GM06990 (cell line): Measurements from ENCODE around the gene ELAPOR2.

Experiments
- DNase-seq: peaks from one replicate; pipeline ENCODE4 v3.0.0-alpha.2; 2011; ENCODE audit not compliant: insufficient read length; ENCODE audit errors: extremely low read depth
- H3K27me3 ChIP-seq: replicated peaks from 2 replicates; pipeline ENCODE4 v1.6.0; 2011; ENCODE audit warnings: low read length; ENCODE audit not compliant: control insufficient read depth, insufficient read depth
- H3K36me3 ChIP-seq: 2 replicates; pipeline ENCODE4 v1.5.1; 2011; ENCODE audit warnings: low read length; ENCODE audit not compliant: control insufficient read depth, insufficient read depth
- H3K4me3 ChIP-seq: replicated peaks from 2 replicates; pipeline ENCODE4 v1.5.1; 2011; ENCODE audit warnings: low read depth, mild to moderate bottlenecking, control low read depth, low read length
- TF ChIP-seq, protein P1 (sequence below): IDR thresholded peaks from 2 replicates; pipeline ENCODE4 v1.5.1; 2011; ENCODE audit warnings: low read length, control low read depth, mild to moderate bottlenecking, inconsistent platforms; ENCODE audit not compliant: insufficient read depth, poor library complexity, severe bottlenecking

Gene ELAPOR2

DNA sequence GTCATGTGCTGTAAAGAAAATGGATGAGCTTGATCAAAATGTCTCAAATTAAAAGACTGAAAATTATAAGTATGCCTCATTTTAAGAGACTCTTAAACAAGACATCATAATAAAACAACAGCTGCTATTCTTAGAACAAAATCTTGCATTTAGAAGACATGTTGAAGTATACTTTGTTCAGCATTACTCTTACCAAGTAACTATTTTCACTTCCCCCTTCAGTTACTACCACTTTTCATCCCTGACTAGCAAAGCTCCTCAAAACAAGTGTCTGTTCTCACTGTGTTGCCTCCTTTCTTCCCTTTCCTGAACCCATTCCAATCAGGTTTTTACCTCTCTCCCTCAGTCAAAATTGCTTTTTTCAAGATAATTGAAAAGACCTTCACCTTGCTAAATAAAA, 31.6 kb downstream of the ELAPOR2 start:
- no peak for DNase-seq
- TF ChIP-seq, protein P1, sequence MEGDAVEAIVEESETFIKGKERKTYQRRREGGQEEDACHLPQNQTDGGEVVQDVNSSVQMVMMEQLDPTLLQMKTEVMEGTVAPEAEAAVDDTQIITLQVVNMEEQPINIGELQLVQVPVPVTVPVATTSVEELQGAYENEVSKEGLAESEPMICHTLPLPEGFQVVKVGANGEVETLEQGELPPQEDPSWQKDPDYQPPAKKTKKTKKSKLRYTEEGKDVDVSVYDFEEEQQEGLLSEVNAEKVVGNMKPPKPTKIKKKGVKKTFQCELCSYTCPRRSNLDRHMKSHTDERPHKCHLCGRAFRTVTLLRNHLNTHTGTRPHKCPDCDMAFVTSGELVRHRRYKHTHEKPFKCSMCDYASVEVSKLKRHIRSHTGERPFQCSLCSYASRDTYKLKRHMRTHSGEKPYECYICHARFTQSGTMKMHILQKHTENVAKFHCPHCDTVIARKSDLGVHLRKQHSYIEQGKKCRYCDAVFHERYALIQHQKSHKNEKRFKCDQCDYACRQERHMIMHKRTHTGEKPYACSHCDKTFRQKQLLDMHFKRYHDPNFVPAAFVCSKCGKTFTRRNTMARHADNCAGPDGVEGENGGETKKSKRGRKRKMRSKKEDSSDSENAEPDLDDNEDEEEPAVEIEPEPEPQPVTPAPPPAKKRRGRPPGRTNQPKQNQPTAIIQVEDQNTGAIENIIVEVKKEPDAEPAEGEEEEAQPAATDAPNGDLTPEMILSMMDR, result no peak
- no peaks in the 10 kb centered on the region for H3K27me3 ChIP-seq
- H3K36me3 ChIP-seq, result no peaks in the 10 kb centered on the region
- no peak overlapping the region for H3K4me3 ChIP-seq

DNA sequence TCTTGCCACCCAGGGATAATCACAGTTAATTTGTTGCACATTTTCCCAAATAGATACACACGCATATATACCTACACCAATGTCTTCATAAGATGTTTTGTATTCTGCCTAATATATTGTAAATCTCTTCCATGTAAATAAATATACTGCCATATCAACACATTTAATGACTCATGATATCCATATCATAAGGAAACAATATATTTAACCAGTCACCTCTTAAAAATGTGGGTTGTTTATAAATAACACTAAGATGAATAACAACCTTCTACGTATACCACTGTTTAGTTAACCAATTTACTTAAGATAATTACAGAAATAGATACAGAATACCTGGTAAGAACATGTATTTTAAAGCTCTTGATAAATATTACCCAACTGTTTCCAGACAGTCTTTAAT, 38.2 kb downstream of the ELAPOR2 start:
- TF ChIP-seq, protein P1, result no peak
- no peak for DNase-seq
- no peaks in the 10 kb centered on the region for H3K36me3 ChIP-seq
- H3K27me3 ChIP-seq, result no peaks in the 10 kb centered on the region
- no peak overlapping the region for H3K4me3 ChIP-seq

DNA sequence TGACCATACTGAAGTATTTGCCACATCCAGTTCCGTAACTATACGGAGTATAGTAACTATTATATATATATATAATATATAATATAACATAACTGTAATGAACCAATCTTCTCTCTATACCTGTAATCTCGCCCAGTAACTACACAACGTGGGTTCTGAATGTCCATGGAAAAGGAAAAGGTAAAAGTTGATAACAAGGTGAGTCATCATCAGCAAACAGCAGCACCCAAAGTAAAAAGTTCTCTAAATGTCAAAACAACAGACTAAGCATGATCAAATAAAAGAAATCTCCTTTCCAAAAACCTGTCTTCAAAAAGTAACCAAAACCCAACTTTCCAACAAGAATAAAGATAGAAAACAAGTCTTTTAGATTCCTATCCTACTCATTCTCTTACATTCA, 42.8 kb downstream of the ELAPOR2 start:
- TF ChIP-seq, protein P1, result no peak

DNA sequence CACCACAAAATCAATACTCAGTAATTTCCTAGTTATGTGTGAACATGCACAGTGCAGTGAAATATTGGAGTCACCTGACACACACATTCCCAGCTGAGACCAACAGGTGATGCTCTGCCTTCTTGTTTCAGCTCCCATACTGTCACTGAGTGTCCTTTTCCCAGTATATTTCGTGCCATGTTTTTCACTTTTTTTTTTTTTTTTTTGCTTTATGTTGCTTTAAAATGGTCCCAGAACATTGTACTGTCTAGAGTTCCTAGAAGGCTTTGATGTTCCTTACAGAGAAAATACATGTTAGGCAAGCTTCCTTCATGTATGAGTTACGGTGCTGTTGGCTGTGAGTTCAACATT, 45.6 kb downstream of the ELAPOR2 start:
- TF ChIP-seq, protein P1, result no peak
- DNase-seq, result no peak
- Histone ChIP-seq H3K4me3 (no peak overlapping the region), H3K36me3 (no peaks in the 10 kb centered on the region), H3K27me3 (no peaks in the 10 kb centered on the region)

More for the DNA sequence above, 42.8 kb downstream of the ELAPOR2 start:
- H3K36me3 ChIP-seq, result no peaks in the 10 kb centered on the region
- H3K27me3 ChIP-seq, result no peaks in the 10 kb centered on the region
- H3K4me3 ChIP-seq, result no peak overlapping the region
- DNase-seq, result no peak

DNA sequence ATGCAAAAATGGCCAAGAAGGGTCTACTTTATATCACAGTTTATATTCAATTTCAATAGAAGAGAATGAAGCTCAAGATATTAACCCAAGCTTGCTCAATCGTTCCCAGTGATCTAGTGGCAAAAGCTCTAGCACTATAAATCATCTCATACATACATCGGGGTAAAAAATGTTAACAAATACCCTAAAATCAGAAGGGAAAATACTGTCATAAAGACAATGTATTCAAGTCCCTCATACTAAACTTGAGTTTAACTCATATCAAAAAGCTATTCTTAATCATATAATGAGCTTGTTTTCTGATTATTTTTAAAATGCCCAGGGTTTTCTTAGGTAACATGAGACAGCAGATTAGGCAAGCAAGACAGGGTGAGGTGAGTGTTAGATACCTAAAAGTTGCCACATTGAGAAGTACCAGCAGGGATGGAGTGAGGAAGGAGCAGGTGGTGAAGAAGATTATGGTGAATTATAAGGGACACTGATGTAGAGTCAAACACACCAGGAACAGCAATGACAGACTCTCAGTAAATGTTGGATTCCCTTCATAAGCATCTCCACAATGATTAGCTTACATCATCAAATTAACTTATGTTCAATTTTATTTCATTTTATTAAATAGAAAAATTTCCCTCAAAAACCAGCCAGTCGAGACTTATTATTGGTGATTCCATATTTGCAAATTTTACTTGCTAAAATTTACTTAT, 46.2 kb downstream of the ELAPOR2 start:
- H3K36me3 ChIP-seq, result no peaks in the 10 kb centered on the region
- TF ChIP-seq, protein P1, result no peak

More for the DNA sequence above, 46.2 kb downstream of the ELAPOR2 start:
- H3K4me3 ChIP-seq, result no peak overlapping the region
- H3K27me3 ChIP-seq, result no peaks in the 10 kb centered on the region
- DNase-seq, result no peak
